Naive B cell (primary cell): Measurements from ENCODE around the gene JAK2. TPM values are rescaled to one million over a fixed set of nuclear protein-coding genes. Genes with fewer than 3 reads are reported as not detected.

ENCODE experiments used
- ATAC-seq, 2 donors: fragments of 150-1000 bp; cut with Tn5 transposase; 2 replicates each; pipeline ENCODE4 v1.10.0; 2021; ENCODE audit warnings: low read depth in 2 of 2, mild to moderate bottlenecking in 2 of 2, moderate library complexity in 2 of 2
- DNase-seq: peaks from one replicate; pipeline ENCODE4 v3.0.0; 2022
- H3K27ac Mint-ChIP-seq, 6 donors: one replicate each; pipeline ENCODE4 v1.8.0; 2020 to 2022; ENCODE audit warnings: mild to moderate bottlenecking in 6 of 6, mixed read lengths in 6 of 6, moderate library complexity in 5 of 6, inconsistent platforms in 2 of 6
- H3K27me3 Mint-ChIP-seq, 3 donors: one replicate each; pipeline ENCODE4 v1.8.0; 2021 to 2022; ENCODE audit warnings: mixed read lengths in 3 of 3, mild to moderate bottlenecking in 1 of 3
- H3K36me3 Mint-ChIP-seq, 2 donors: one replicate each; pipeline ENCODE4 v1.8.0; 2020 to 2022; ENCODE audit warnings: mixed read lengths in 2 of 2, inconsistent platforms in 1 of 2, mild to moderate bottlenecking in 1 of 2
- H3K4me1 Mint-ChIP-seq, 3 donors: one replicate each; pipeline ENCODE4 v1.8.0; 2020 to 2022; ENCODE audit warnings: mixed read lengths in 3 of 3, inconsistent platforms in 1 of 3, mild to moderate bottlenecking in 1 of 3, moderate library complexity in 1 of 3
- H3K4me3 Mint-ChIP-seq, 8 donors: one replicate each; pipeline ENCODE4 v1.8.0; 2020 to 2022; ENCODE audit warnings: mild to moderate bottlenecking in 8 of 8, mixed read lengths in 8 of 8, moderate library complexity in 8 of 8, inconsistent platforms in 2 of 8
- H3K9me3 Mint-ChIP-seq, 7 donors: one replicate each; pipeline ENCODE4 v1.8.0; 2020 to 2022; ENCODE audit warnings: mixed read lengths in 7 of 7, mild to moderate bottlenecking in 5 of 7, inconsistent platforms in 2 of 7, moderate library complexity in 1 of 7
- polyA plus RNA-seq, 6 donors: library from polyadenylated mRNA; unstranded; fragments of 300-500 nt; fragmentation: Illumina TruSeq; gene quantifications; one replicate each; pipeline ENCODE4 v1.2.3, GENCODE V29; 2021; ENCODE audit warnings: low read depth in 6 of 6

JAK2 gene
- polyA plus RNA-seq, 6 donors from 2014 or later, result 4.9 to 16.3 (median 12.5) TPM

GRCh38 chr9:4964540-4964939 is 20.5 kb upstream of the JAK2 start:
- no peak for ATAC-seq
- no peak overlapping the region for H3K27ac Mint-ChIP-seq
- no peaks in the 10 kb centered on the region for H3K27me3 Mint-ChIP-seq
- DNase-seq, result no peak
- peaks cover 9 to 29% (median 19%) of the 10 kb centered on the region in 7 donors for H3K9me3 Mint-ChIP-seq
- H3K4me3 Mint-ChIP-seq, result no peak overlapping the region
- H3K4me1 Mint-ChIP-seq, result peaks cover 0 to 9% (median 6%) of the 10 kb centered on the region in 3 donors
- H3K36me3 Mint-ChIP-seq, result peaks cover 16 to 23% of the 10 kb centered on the region in 2 donors

GRCh38 chr9:4965174-4965821 is 19.8 kb upstream of the JAK2 start:
- no peak overlapping the region for H3K4me3 Mint-ChIP-seq
- DNase-seq (no peak), ATAC-seq (no peak)
- H3K27ac Mint-ChIP-seq, result no peak overlapping the region
- peaks cover 9 to 29% (median 19%) of the 10 kb centered on the region in 7 donors for H3K9me3 Mint-ChIP-seq
- H3K4me1 Mint-ChIP-seq, result peaks cover 0 to 9% (median 6%) of the 10 kb centered on the region in 3 donors
- H3K36me3 Mint-ChIP-seq, result peaks cover 16 to 23% of the 10 kb centered on the region in 2 donors
- H3K27me3 Mint-ChIP-seq, result no peaks in the 10 kb centered on the region

GRCh38 chr9:4967523-4967922 is 17.5 kb upstream of the JAK2 start:
- Mint-ChIP-seq H3K36me3 (peaks cover 16 to 23% of the 10 kb centered on the region in 2 donors), H3K27me3 (no peaks in the 10 kb centered on the region), H3K27ac (no peak overlapping the region), H3K9me3 (peaks cover 8 to 22% (median 18%) of the 10 kb centered on the region in 7 donors), H3K4me1 (peaks cover 0 to 9% (median 6%) of the 10 kb centered on the region in 3 donors), H3K4me3 (no peak overlapping the region)
- DNase-seq (no peak), ATAC-seq (no peak)

GRCh38 chr9:4969130-4969529 is 15.9 kb upstream of the JAK2 start:
- peaks cover 0 to 9% (median 6%) of the 10 kb centered on the region in 3 donors for H3K4me1 Mint-ChIP-seq
- ATAC-seq (no peak), DNase-seq (no peak)
- peak overlapping the region in 1 of 6 donors; percentile 80 for H3K27ac Mint-ChIP-seq
- H3K27me3 Mint-ChIP-seq, result no peaks in the 10 kb centered on the region
- peaks cover 0 to 6% (median 4%) of the 10 kb centered on the region in 7 donors for H3K9me3 Mint-ChIP-seq
- no peak overlapping the region for H3K4me3 Mint-ChIP-seq
- H3K36me3 Mint-ChIP-seq, result peaks cover 1 to 7% of the 10 kb centered on the region in 2 donors

- Mint-ChIP-seq H3K9me3 (no peaks in the 10 kb centered on the region), H3K27me3 (no peaks in the 10 kb centered on the region), H3K4me1 (peaks cover 0 to 9% (median 6%) of the 10 kb centered on the region in 3 donors), H3K36me3 (no peaks in the 10 kb centered on the region), H3K27ac (no peak overlapping the region), H3K4me3 (no peak overlapping the region)
- peak; percentile 29 for DNase-seq
- ATAC-seq, result peak; percentile 86 to 87
Measured at GRCh38 chr9:4970970-4971641, 14.0 kb upstream of the JAK2 start.

GRCh38 chr9:4973246-4973645 is 11.8 kb upstream of the JAK2 start:
- Mint-ChIP-seq H3K4me1 (no peaks in the 10 kb centered on the region), H3K36me3 (no peaks in the 10 kb centered on the region), H3K9me3 (no peaks in the 10 kb centered on the region), H3K27me3 (no peaks in the 10 kb centered on the region), H3K4me3 (no peak overlapping the region), H3K27ac (no peak overlapping the region)
- DNase-seq (no peak), ATAC-seq (no peak)

GRCh38 chr9:4973902-4974301 is 11.2 kb upstream of the JAK2 start:
- Mint-ChIP-seq H3K27ac (no peak overlapping the region), H3K36me3 (no peaks in the 10 kb centered on the region), H3K9me3 (no peaks in the 10 kb centered on the region), H3K27me3 (no peaks in the 10 kb centered on the region), H3K4me3 (no peak overlapping the region), H3K4me1 (no peaks in the 10 kb centered on the region)
- no peak for DNase-seq
- no peak for ATAC-seq

GRCh38 chr9:4979239-4979638 is 5.8 kb upstream of the JAK2 start:
- peak overlapping the region in 2 of 6 donors; percentile 17 to 53 for H3K27ac Mint-ChIP-seq
- no peak for ATAC-seq
- no peaks in the 10 kb centered on the region for H3K9me3 Mint-ChIP-seq
- peak overlapping the region in 1 of 8 donors; percentile 47 for H3K4me3 Mint-ChIP-seq
- no peaks in the 10 kb centered on the region for H3K36me3 Mint-ChIP-seq
- DNase-seq, result no peak
- H3K27me3 Mint-ChIP-seq, result no peaks in the 10 kb centered on the region
- H3K4me1 Mint-ChIP-seq, result peaks cover 7 to 20% (median 12%) of the 10 kb centered on the region in 3 donors

GRCh38 chr9:4980086-4980727 is 4.9 kb upstream of the JAK2 start:
- Mint-ChIP-seq H3K27ac (peak overlapping the region in 1 of 6 donors; percentile 21), H3K4me3 (peak overlapping the region in 1 of 8 donors; percentile 47), H3K36me3 (no peaks in the 10 kb centered on the region), H3K4me1 (peaks cover 10 to 23% (median 14%) of the 10 kb centered on the region in 3 donors), H3K9me3 (no peaks in the 10 kb centered on the region), H3K27me3 (no peaks in the 10 kb centered on the region)
- ATAC-seq (no peak), DNase-seq (no peak)

GRCh38 chr9:4982721-4983482 is 2.2 kb upstream of the JAK2 start:
- Mint-ChIP-seq H3K27ac (no peak overlapping the region), H3K4me1 (peaks cover 20 to 40% (median 27%) of the 10 kb centered on the region in 3 donors), H3K27me3 (no peaks in the 10 kb centered on the region), H3K9me3 (no peaks in the 10 kb centered on the region), H3K4me3 (peak overlapping the region in 2 of 8 donors; percentile 94), H3K36me3 (no peaks in the 10 kb centered on the region)
- DNase-seq, result no peak
- no peak for ATAC-seq

GRCh38 chr9:4983601-4984165 is 1.4 kb upstream of the JAK2 start:
- Mint-ChIP-seq H3K27ac (peak overlapping the region in 5 of 6 donors; percentile 4 to 97 (median 18)), H3K27me3 (no peaks in the 10 kb centered on the region), H3K36me3 (no peaks in the 10 kb centered on the region), H3K4me3 (peak overlapping the region; percentile 89 to 98 (median 94)), H3K9me3 (no peaks in the 10 kb centered on the region), H3K4me1 (peaks cover 20 to 40% (median 27%) of the 10 kb centered on the region in 3 donors)
- DNase-seq (no peak), ATAC-seq (no peak)

GRCh38 chr9:4984171-4984620 is 876 bp upstream of the JAK2 start:
- H3K9me3 Mint-ChIP-seq, result no peaks in the 10 kb centered on the region
- no peaks in the 10 kb centered on the region for H3K36me3 Mint-ChIP-seq
- H3K4me3 Mint-ChIP-seq, result peak overlapping the region; percentile 89 to 98 (median 94)
- H3K27me3 Mint-ChIP-seq, result no peaks in the 10 kb centered on the region
- peak overlapping the region; percentile 59 to 99 (median 92) for H3K27ac Mint-ChIP-seq
- DNase-seq (no peak), ATAC-seq (no peak)
- H3K4me1 Mint-ChIP-seq, result peaks cover 20 to 40% (median 27%) of the 10 kb centered on the region in 3 donors
